Stimulated activated CD4-positive, alpha-beta T cell treated with anti-CD3 and anti-CD28 coated beads, Interleukin-15, amount 100 ng/mL, for 1 hour (primary cell): Measurements from ENCODE around the gene TENT4A.
"Not testable (repeated sequence)": the region's sequence is repeated elsewhere in the genome, so short reads cannot be mapped to it uniquely, and the experiment has no call there.

Source experiments
- DNase-seq, 2 donors: peaks; one replicate each; pipeline ENCODE4 v3.0.0-alpha.2; 2020; ENCODE audit warnings: low read depth in 1 of 2, low spot score in 1 of 2

Gene TENT4A

GRCh38 chr5:6768590-6769230 lies 55.5 kb downstream of the TENT4A start:
- DNase-seq = no peak

- DNase-seq = no peak
Observed at GRCh38 chr5:6770826-6771607, 57.8 kb downstream of the TENT4A start.

GRCh38 chr5:6772886-6773285 lies 59.7 kb downstream of the TENT4A start:
- DNase-seq = no peak

- no peak for DNase-seq
Observed at GRCh38 chr5:6773342-6774035, 60.3 kb downstream of the TENT4A start.

GRCh38 chr5:6774207-6774606 lies 61.0 kb downstream of the TENT4A start:
- not testable (repeated sequence) for DNase-seq

- DNase-seq = no peak
Observed at GRCh38 chr5:6774721-6775204, 61.5 kb downstream of the TENT4A start.

- DNase-seq = no peak
Observed at GRCh38 chr5:6775571-6775970, 62.3 kb downstream of the TENT4A start.

- no peak for DNase-seq
Observed at GRCh38 chr5:6780802-6781391, 67.7 kb downstream of the TENT4A start.

- no peak for DNase-seq
Observed at GRCh38 chr5:6781716-6782115, 68.5 kb downstream of the TENT4A start.

- DNase-seq = no peak
Observed at GRCh38 chr5:6783787-6784186, 70.6 kb downstream of the TENT4A start.

GRCh38 chr5:6784481-6784880 lies 71.2 kb downstream of the TENT4A start:
- DNase-seq = no peak

GRCh38 chr5:6785161-6785860 lies 72.1 kb downstream of the TENT4A start:
- DNase-seq = no peak

- DNase-seq = no peak
Observed at GRCh38 chr5:6785861-6786180, 72.6 kb downstream of the TENT4A start.

GRCh38 chr5:6786786-6787495 lies 73.7 kb downstream of the TENT4A start:
- DNase-seq = no peak

GRCh38 chr5:6787941-6788340 lies 74.7 kb downstream of the TENT4A start:
- DNase-seq = no peak

- no peak for DNase-seq
Observed at GRCh38 chr5:6788439-6788838, 75.2 kb downstream of the TENT4A start.

GRCh38 chr5:6788956-6789649 lies 75.9 kb downstream of the TENT4A start:
- DNase-seq = no peak

- no peak for DNase-seq
Observed at GRCh38 chr5:6790346-6790865, 77.2 kb downstream of the TENT4A start.

- no peak for DNase-seq
Observed at GRCh38 chr5:6791031-6791430, 77.8 kb downstream of the TENT4A start.

- DNase-seq = no peak
Observed at GRCh38 chr5:6792376-6792775, 79.1 kb downstream of the TENT4A start.
